ENCODE results near the gene ARMC5.
A peak's percentile ranks its signal among the peaks of the same experiment; 100 is the strongest.
"Not testable (repeated sequence)": the region's sequence is repeated elsewhere in the genome, so short reads cannot be mapped to it uniquely, and the experiment has no call there.

The ARMC5 gene, protein sequence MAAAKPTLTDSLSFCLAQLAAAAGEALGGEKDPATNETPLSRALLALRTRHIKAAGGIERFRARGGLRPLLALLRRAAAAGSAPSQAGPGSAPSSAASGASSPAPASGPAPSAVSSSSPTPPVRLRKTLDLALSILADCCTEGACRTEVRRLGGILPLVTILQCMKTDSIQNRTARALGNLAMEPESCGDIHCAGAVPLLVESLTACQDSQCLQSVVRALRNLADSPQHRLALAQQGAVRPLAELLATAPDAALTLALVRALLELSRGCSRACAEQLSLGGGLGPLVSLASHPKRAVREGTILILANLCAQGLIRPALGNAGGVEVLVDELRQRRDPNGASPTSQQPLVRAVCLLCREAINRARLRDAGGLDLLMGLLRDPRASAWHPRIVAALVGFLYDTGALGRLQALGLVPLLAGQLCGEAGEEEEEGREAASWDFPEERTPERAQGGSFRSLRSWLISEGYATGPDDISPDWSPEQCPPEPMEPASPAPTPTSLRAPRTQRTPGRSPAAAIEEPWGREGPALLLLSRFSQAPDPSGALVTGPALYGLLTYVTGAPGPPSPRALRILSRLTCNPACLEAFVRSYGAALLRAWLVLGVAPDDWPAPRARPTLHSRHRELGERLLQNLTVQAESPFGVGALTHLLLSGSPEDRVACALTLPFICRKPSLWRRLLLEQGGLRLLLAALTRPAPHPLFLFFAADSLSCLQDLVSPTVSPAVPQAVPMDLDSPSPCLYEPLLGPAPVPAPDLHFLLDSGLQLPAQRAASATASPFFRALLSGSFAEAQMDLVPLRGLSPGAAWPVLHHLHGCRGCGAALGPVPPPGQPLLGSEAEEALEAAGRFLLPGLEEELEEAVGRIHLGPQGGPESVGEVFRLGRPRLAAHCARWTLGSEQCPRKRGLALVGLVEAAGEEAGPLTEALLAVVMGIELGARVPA

GRCh38 chr16:31458844-31459686 lies at the start of gene ARMC5:
ARMC5 (plus strand) TSS chr16:31459501; CDS start chr16:31459525, 24 bp downstream.
- peak; percentile 91 to 94 (median 93) for DNase-seq (ENCODE audit: low read depth in 3 of 3)

DNA sequence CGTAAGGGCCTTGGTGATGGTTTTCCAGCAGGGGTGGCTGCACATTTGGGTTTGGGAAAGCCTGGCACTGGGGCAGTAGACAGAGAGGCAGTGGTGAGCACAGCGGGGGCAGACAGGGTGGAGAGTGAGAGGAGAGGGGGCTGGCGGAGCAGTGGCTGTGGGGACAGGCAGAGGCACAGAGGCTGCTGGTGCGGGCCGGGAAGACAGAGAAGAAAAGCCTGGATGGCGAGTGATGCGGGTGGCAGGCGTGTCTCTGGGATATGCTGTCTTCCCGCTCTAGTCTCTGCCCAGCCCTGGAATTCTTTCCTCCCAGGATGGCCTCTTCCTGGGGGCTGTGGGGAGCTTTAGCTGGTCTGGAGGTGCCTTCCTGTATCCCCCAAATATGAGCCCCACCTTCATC lies 49.2 kb upstream of the ARMC5 start:
- DNase-seq (ENCODE audit: low read depth in 3 of 3), result no peak

- DNase-seq (ENCODE audit: low read depth in 3 of 3), result no peak
Measured at GRCh38 chr16:31411024-31411844, 48.1 kb upstream of the ARMC5 start.

- DNase-seq (ENCODE audit: low read depth in 3 of 3), result no peak
Measured at GRCh38 chr16:31412750-31413149, 46.6 kb upstream of the ARMC5 start.

- no peak for DNase-seq (ENCODE audit: low read depth in 3 of 3)
Measured at GRCh38 chr16:31413381-31413780, 45.9 kb upstream of the ARMC5 start.

GRCh38 chr16:31413943-31414342 lies 45.4 kb upstream of the ARMC5 start:
- no peak for DNase-seq (ENCODE audit: low read depth in 3 of 3)

GRCh38 chr16:31414706-31415105 lies 44.6 kb upstream of the ARMC5 start:
- DNase-seq (ENCODE audit: low read depth in 3 of 3), result no peak

DNA sequence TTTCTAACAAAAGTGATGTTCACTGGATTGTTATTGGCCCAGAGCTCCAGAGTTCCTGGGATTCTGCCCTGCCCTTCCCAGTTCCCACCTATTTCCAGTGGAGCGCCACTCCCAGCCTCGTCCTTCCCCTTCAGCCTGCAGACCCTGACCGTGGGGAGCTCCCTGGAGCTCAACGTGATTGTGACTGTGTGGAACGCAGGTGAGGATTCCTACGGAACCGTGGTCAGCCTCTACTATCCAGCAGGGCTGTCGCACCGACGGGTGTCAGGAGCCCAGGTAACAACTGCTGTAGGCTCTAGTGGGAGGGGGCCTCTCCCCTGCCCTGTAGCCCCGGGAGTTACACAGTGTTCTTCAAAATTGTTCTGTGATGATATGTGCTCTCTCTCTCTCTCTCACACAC lies 42.9 kb upstream of the ARMC5 start:
- no peak for DNase-seq (ENCODE audit: low read depth in 3 of 3)

DNA sequence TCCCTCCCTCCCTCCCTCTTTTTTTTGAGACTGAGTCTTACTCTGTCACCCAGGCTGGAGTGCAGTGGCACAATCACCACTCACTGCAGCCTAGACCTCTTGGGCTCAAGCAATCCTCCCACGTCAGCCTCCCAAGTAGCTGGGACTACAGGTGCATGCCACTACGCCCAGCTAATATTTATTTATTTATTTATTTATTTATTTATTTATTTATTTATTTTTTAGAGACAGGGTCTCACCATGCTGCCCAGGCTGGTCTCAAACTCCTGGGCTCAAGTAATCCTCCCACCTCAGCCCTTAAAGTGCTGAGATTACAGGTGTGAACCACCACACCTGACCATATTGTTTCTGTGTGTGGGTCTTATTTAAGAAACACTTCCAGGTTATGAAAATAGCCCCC lies 42.3 kb upstream of the ARMC5 start:
- DNase-seq (ENCODE audit: low read depth in 3 of 3), result not testable (repeated sequence)

GRCh38 chr16:31417916-31418315 lies 41.4 kb upstream of the ARMC5 start:
- DNase-seq (ENCODE audit: low read depth in 3 of 3), result no peak

GRCh38 chr16:31420037-31420436 lies 39.3 kb upstream of the ARMC5 start:
- no peak for DNase-seq (ENCODE audit: low read depth in 3 of 3)

- no peak for DNase-seq (ENCODE audit: low read depth in 3 of 3)
Measured at GRCh38 chr16:31421587-31421986, 37.7 kb upstream of the ARMC5 start.

GRCh38 chr16:31423241-31423640 lies 36.1 kb upstream of the ARMC5 start:
- no peak for DNase-seq (ENCODE audit: low read depth in 3 of 3)

GRCh38 chr16:31423801-31424200 lies 35.5 kb upstream of the ARMC5 start:
- DNase-seq (ENCODE audit: low read depth in 3 of 3), result no peak

GRCh38 chr16:31427441-31428278 lies 31.6 kb upstream of the ARMC5 start:
- peak; percentile 45 to 71 (median 46) for DNase-seq (ENCODE audit: low read depth in 3 of 3)

DNA sequence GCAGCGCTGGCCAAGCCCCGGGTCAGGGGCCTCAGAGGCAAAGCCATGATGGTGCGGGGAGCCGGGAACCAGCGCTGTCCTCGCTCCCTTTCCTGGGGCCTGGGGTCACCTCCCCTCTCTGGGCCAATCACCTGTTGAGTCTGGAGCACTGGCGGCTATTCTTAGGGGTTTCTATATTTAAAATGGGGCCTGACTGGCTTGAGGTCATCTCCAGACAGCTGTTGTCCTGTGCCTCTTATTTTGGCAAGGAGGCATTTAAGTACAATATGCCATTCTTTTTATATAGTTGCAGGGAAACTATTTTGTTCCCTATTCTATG lies 31.1 kb upstream of the ARMC5 start, which contains the start of gene COX6A2:
Gene COX6A2 (minus strand): TSS at position 82 of the 319 bp plus-strand sequence. CDS start 35 bp downstream, at position 47.
- no peak for DNase-seq (ENCODE audit: low read depth in 3 of 3)

DNA sequence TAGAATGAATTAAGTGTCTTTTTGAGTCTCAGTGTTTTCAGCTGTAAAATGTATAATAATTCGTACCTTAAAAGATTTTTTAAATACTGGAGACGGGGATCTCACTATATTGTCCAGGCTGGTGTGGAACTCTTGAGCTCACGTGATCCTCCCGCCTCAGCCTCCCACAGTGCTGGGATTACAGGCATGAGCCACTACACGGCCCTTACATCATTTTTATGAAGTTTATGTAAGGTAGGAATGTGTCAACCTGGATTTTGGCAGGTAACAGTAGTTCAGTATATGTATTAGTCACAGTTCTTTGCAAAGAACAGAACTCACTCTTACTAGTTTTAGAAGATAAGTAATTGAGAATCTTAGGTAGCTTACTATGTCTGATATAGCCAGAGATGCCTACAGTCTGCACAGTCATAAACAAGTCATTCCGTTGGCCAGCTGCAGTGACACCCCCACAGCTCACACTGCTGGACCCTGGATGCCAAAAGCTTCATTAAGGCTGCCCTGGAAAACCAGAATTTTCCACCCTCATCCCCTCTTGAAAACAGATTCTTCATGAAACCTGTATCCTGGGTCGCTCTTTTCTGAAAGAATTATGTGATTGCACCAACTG lies 30.6 kb upstream of the ARMC5 start:
- DNase-seq (ENCODE audit: low read depth in 3 of 3), result no peak

GRCh38 chr16:31429314-31429713 lies 30.0 kb upstream of the ARMC5 start:
- DNase-seq (ENCODE audit: low read depth in 3 of 3), result no peak

GRCh38 chr16:31429796-31430195 lies 29.5 kb upstream of the ARMC5 start:
- no peak for DNase-seq (ENCODE audit: low read depth in 3 of 3)

Measured in stimulated activated CD4-positive, alpha-beta T cell treated with anti-CD3 and anti-CD28 coated beads, TNF-alpha, amount 100 ng/mL, for 4 hours (primary cell).